Measurements from ENCODE around the gene RNF113B.

RNF113B gene

GRCh38 chr13:98173431-98174152 lies 3.5 kb downstream of the RNF113B start:
- no peak for DNase-seq

- no peak for DNase-seq
Observed at GRCh38 chr13:98172590-98173422, 4.3 kb downstream of the RNF113B start.

DNA sequence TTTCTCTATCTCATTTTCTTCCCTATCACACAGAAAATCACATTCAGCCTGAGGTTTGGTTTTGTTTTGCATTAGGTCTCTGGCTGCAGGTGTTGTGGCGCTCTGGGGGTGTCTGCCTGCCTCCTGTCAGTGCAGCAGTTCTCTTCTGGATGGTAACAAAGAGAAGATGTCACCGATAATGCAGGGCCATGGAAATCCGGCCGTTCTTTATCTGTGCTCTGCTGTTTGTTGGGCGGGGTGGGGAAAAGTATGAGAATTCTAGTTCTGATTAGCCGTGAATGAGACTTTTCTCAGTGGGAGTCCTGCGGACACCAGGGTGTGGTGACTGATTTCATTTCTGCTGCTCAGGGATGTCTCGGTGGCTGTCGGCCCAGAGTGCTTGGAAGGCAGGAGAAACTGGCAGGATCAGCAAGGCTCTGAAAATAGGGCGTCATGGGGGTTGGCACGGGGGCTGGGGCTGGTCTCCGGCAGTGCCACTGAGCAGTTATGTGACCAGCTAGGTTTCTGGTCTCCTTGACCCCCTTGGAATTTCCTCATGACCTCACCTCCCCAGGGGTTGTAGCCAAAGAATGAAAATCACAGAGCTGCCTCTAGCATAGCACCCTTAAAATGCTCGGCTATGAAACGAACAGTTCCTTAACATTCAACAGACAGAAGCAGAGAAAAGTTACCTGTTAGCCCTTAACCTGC lies 5.0 kb downstream of the RNF113B start:
- no peak for DNase-seq

GRCh38 chr13:98169331-98169730 lies 7.7 kb downstream of the RNF113B start:
- no peak for DNase-seq

DNA sequence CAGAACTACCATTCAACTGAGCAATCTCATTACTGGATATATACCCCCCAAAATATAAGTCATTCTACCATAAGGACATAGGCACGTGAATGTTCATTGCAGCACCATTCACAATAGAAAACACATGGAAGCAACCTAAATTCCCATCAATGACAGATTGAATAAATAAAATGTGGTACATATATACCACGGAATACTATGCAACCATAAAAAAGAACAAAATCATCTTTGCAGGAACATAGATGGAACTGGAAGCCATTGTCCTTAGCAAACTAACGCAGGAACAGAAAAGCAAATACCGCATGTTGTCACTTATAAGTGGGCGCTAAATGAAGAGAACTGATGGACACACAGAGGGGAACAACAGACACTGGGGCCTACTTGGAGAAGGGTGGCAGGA lies 14.1 kb downstream of the RNF113B start:
- no peak for DNase-seq

GRCh38 chr13:98158172-98158899 lies 18.7 kb downstream of the RNF113B start:
- no peak for DNase-seq

DNA sequence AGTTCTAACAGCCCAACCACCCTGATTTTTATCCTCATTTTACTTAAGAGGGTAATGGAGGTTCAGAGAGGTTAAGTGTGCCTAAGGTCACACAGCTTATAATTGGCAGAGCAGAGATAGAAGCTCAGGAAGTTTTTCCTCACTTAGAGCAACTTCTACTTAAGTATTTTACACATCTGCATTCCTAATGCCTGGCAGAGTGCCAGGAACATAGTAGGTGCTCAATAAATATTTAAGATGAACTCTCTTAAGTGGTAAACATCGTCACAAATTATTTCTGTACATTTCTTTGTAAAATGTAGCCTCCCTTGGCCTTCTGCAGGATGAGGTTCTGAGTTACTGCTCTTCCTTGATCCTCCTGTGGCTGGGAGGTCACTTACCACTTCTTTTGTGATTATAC lies 19.5 kb downstream of the RNF113B start:
- no peak for DNase-seq

DNA sequence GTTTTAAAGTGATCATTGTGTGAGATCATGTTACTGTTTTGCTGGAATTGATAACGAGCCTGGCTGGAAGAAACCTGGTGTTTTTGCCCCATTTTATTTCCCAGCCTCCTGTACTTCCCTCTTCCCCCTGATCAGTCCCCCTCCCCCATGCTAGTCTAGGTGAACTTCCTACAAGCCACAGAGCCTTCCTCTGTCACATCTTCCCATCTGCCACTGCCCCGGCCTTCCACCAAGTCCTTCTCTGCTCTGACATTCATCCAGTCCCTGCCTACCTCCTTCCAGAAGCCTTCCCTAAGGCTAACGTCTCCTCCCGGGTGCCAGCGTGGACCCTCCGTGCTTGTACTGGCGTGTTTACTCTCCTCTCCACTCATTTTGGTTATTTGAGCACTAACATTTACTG lies 19.9 kb downstream of the RNF113B start:
- DNase-seq = no peak

DNA sequence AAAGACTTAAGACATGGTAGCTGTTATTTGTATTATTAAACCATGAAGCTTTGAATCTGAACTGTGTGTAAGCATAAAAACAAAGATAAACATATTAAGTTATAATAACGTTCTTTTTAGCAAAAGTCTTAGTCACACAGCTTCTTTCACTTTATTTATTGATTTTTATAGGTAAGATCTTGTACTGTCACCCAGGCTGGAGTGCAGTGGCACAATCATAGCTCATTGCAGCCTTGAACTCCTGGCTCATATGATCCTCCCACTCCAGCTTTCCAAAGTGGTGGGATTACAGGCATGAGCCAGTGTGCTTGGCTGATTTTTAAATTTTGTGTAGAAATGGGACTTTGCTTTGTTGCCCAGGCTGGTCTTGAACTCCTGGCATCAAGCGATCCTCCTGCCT lies 20.8 kb downstream of the RNF113B start:
- no peak for DNase-seq

DNA sequence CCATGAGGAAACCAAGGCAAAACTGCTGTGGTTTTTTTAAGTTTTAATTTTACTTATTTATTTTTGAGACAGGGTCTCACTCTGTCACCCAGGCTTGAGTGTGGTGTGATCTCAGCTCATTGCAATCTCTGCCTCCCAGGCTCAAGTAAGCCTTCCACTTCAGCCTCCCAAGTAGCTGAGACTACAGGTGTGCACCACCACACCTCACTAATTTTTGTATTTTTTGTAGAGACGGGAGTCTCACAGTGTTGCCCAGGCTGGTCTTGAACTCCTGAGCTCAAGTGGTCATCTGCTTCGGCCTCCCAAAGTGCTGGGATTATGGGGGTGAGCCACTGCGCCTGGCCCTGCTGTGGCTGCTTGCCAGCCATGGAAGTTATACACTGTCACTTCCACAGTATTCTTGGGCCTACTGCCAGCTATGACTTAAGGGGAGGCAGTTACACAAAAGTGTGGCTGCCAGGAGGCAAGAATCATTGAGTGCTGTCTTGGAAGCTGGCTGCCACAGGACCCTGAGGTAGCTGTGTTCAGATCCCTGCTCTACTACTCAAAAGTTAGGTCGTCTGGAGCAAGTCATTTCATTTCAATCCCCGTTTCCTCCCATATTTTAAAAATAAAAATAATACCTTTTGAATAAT lies 21.5 kb downstream of the RNF113B start:
- DNase-seq = no peak

DNA sequence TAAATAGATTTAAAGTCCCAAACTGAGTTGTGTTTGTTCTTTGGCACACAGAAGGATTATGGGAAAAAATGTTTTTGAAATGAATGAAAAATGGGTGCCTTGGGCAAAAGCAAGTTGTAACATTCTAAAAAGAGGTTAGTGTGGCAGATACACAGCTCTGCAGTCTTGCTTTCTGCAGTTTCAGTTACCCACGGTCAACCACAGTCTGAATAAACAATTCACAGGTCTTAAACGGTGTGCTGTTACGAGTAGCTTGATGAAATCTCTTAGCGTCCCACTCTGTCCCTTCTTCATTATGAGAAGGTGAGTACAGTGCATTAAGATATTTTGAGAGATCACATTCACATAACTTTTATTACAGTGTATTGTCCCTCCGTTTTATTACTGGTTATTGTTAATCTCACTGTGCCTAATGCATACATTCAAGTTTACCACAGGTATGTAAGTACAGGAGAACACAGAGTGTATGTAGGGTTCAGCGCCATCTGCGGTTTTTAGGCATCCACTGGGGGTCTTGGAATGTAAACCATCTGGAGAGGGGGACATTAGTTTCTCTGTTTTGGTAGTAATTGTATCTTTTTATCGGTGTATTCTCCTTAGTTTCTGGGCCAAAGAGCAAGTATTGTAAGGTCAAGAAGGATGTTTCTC lies 26.1 kb downstream of the RNF113B start:
- DNase-seq = no peak

DNA sequence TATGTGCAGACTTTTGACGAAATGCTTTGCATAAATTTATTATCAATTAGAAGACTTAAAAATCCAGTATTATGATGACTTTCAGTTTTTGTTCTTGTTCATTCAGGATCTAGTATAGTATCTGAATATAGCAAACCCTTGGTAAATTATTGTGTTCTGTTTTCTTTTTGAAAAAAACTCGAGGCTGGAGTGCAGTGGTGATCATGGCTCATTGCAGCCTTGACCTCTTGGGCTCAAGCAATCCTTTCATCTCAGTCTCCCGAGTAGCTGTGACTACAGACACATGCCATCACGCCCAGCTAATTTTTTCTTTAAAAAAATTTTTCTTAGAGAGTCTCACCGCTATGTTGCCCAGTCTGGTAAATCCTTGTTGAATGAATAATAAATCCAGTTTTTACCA lies 29.5 kb downstream of the RNF113B start:
- no peak for DNase-seq

GRCh38 chr13:98144801-98145350 lies 32.2 kb downstream of the RNF113B start:
- DNase-seq = no peak

GRCh38 chr13:98144027-98144741 lies 32.9 kb downstream of the RNF113B start:
- peak; percentile 19 for DNase-seq

DNA sequence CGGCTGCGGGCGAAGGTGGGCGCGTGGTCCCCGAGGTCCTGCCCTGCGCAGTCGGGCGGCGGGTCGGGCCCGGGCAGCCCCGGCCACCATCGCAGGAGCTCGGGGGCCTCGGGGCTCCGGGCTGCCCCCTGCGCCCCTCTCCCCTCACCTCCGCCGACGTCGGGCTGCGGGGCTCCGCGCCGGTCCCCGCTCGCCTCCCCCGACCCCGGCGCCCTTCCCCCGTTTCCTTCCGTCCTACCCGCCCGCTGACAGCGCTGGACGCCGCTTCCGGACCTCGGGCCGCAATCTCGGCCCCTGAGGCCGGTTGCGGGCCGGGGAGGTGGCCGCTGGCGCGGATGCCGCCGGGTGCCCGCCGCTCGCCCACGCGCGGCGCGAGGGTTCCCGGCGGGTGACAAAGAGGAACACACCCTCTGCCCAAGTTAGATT lies 33.5 kb downstream of the RNF113B start:
- DNase-seq = peak; percentile 22

DNA sequence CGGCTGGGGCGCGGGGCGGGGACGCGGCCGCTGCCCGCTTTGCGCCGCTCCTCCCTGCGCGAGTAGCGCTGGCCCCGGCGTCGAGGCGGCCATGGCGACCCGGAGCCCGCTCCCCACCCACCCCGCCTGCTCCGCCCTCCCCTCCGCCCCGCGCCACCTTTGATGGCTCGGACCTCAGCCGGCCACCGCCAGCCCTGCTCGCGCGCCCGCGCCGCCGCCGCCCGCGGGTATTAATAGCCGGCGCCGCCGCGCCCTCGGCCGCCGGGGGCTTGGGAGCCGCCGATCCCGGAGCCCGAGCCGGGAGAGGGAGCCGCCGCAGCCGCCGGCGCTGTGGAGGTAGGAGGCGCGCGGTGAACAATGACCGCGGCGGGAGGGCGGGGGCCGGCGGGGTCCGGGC lies 33.9 kb downstream of the RNF113B start:
- DNase-seq = no peak

DNA sequence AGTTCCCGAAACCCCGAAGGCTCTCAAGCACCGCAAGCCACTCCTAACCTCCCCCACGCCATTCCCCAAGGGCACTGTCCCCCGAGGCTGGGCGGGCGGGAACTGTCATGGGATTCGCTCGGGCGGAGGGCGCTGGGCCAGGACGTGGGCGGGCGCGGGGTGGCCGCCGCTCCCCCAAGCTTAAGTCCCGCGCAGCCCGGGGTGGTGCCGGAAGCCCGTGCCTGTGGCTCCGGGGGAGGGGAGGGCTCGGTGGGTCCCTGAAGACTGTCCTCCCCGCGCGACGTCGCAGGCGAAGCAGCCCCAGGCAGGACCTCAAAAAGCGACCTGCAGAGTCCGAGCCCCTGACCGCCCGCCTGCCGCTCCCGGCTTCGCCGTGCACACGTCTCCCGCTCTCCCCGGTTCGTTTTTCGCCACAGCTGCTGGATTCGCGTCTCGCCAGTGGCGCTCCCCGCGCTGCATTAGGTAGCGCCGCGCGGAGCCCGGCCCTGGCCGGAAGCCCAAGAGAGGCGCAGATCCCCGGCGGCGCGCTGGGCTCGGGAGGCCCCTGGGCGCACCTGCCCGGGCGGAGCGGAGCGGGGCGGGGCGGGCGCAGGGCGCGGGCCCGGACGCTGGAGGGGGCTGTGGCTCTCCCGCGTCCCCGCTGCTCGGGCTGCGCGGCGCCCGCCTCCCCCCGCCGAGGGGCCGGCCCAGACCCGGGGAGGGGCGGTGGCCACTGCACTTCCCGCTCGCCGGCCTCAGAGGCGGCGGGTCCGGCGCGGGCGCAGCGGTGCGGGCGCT lies 34.5 kb downstream of the RNF113B start, which contains the start of gene FARP1:
Gene FARP1 (plus strand): TSS at position 715 of the 777 bp plus-strand sequence. CDS start 70,149 bp downstream, outside the sequence.
- DNase-seq = peak; percentile 86

DNA sequence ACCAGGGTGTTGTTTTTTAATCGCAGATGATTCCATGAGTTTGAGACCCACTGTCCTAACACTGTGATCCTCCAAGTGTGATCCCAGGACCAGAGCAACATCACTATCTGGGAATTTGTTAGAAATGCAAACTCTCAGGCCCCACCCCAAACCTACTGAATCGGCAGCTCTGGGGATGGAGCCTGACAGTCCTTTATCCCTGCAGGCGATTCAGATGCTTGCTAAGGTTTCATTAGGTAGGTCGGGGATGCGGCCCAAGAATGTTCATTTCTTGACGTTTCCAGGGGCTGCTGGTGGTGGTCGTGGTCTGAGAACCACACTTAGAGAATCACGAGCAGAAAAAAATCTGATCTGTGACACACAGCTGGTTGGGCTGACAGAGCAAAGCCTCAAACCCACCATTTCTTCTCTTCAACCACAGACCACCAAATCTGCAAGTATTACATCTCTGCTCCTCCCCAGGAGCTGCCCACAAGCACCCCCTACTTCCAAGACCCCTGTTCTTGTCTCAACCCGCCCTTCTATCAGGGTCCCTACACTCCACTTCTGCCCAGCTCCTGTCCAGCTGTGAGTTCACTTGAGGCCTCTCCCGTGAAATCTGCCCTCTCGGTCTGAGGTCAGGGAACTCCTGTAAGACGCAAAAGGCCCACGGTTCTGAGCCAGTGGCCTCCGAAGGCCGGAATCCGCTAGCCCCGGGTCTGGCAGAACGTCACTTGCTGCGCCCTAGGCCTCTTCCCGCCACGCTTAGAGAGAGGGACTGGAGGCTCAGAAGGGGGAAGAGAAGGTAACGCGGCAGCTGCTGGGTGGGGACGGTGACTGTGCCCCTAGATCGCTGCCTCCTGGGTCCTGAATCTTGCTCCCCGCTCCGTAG lies 35.3 kb downstream of the RNF113B start:
- peak; percentile 50 for DNase-seq

DNA sequence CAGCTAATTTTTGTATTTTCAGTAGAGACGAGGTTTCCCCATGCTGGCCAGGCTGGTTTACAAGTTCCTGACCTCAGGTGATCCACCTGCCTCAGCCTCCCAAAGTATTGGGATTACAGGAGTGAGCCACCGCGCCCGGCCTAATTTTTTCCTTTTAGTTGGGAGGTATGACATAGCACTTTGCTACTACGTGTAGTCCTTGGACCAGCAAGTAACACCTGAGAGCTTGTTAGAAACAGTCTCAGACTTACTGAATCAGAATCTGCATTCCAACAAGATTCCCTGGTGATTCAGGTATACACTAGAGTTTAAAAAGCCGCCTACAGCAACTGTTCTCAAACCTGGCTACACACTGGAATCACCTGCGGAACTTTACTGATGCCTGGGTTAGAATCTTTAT lies 36.0 kb downstream of the RNF113B start:
- no peak for DNase-seq
